ENCODE data around the gene CNGB1.

CNGB1 gene

GRCh38 chr16:57962046-57962445 lies 8.9 kb downstream of the CNGB1 start:
- no peaks in the 10 kb centered on the region for H3K36me3 ChIP-seq (ENCODE audit: control insufficient read depth, insufficient read depth, low read length)
- 87% methylated on average over 5 of the region's 5 CpGs for WGBS, 2 experiments
- H3K27me3 ChIP-seq (ENCODE audit: control insufficient read depth, insufficient read depth, low read length, poor library complexity, severe bottlenecking), result no peaks in the 10 kb centered on the region
- no peaks in the 10 kb centered on the region for H3K9me3 ChIP-seq (ENCODE audit: control insufficient read depth, low read length)
- H3K27ac ChIP-seq (ENCODE audit: insufficient read depth, low read depth, low read length, poor library complexity, severe bottlenecking), result no peak overlapping the region
- no peaks in the 10 kb centered on the region for H3K4me1 ChIP-seq (ENCODE audit: control insufficient read depth, insufficient read depth, low read length)
- H3K4me3 ChIP-seq (ENCODE audit: insufficient read depth, low read depth, low read length), result no peak overlapping the region

- 85 to 89% methylated on average over 2 of the region's 2 CpGs for whole genome bisulfite sequencing, 2 experiments
- H3K4me3 ChIP-seq (ENCODE audit: insufficient read depth, low read depth, low read length), result no peak overlapping the region
These were observed 9.4 kb downstream of the CNGB1 start for GRCh38 chr16:57961538-57961937.

DNA sequence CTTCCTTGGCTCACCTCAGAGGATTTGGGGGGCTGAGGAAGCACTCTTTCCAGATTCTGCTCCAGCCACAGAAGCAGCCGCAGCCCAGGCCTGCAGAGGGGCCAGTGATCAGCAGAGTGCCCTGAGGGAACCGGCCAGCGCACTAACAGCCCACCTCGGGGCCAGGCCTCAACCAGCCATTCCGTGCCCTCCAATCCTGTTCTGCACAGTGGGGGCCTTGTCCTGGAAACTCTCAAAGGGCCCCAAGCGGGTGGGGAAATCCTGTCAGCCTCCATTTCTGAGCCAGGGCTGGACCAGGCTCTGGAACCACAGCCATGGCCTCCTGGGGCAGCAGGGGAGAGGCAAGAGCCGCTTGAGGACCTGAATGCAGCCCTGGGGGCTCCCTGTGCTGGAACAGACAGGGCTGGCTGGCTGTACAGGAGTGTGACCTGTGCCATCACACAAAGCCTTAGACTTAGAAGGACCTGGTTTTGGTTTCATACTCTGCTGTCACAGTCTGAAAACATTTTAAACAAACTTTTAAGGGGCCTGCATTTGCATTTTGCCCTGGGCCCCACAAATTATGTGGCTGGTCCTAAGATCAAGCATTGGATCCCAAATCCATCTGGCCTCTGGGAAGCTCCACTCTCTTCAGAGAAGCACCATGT lies 10.0 kb downstream of the CNGB1 start:
- Histone ChIP-seq H3K9me3 (ENCODE audit: control insufficient read depth, low read length) (no peaks in the 10 kb centered on the region), H3K27me3 (ENCODE audit: control insufficient read depth, insufficient read depth, low read length, poor library complexity, severe bottlenecking) (no peaks in the 10 kb centered on the region), H3K27ac (ENCODE audit: insufficient read depth, low read depth, low read length, poor library complexity, severe bottlenecking) (no peak overlapping the region), H3K4me3 (ENCODE audit: insufficient read depth, low read depth, low read length) (no peak overlapping the region), H3K4me1 (ENCODE audit: control insufficient read depth, insufficient read depth, low read length) (no peaks in the 10 kb centered on the region), H3K36me3 (ENCODE audit: control insufficient read depth, insufficient read depth, low read length) (no peaks in the 10 kb centered on the region)
- 86 to 87% methylated on average over 7 of the region's 7 CpGs for WGBS, 2 experiments

More at GRCh38 chr16:57961538-57961937, 9.4 kb downstream of the CNGB1 start:
- Histone ChIP-seq H3K36me3 (ENCODE audit: control insufficient read depth, insufficient read depth, low read length) (no peaks in the 10 kb centered on the region), H3K4me1 (ENCODE audit: control insufficient read depth, insufficient read depth, low read length) (no peaks in the 10 kb centered on the region), H3K27ac (ENCODE audit: insufficient read depth, low read depth, low read length, poor library complexity, severe bottlenecking) (no peak overlapping the region), H3K27me3 (ENCODE audit: control insufficient read depth, insufficient read depth, low read length, poor library complexity, severe bottlenecking) (no peaks in the 10 kb centered on the region), H3K9me3 (ENCODE audit: control insufficient read depth, low read length) (no peaks in the 10 kb centered on the region)

GRCh38 chr16:57960310-57960709 lies 10.6 kb downstream of the CNGB1 start:
- H3K36me3 ChIP-seq (ENCODE audit: control insufficient read depth, insufficient read depth, low read length), result no peaks in the 10 kb centered on the region
- H3K4me1 ChIP-seq (ENCODE audit: control insufficient read depth, insufficient read depth, low read length), result no peaks in the 10 kb centered on the region
- H3K27ac ChIP-seq (ENCODE audit: insufficient read depth, low read depth, low read length, poor library complexity, severe bottlenecking), result no peak overlapping the region
- no peak overlapping the region for H3K4me3 ChIP-seq (ENCODE audit: insufficient read depth, low read depth, low read length)
- no peaks in the 10 kb centered on the region for H3K9me3 ChIP-seq (ENCODE audit: control insufficient read depth, low read length)
- no peaks in the 10 kb centered on the region for H3K27me3 ChIP-seq (ENCODE audit: control insufficient read depth, insufficient read depth, low read length, poor library complexity, severe bottlenecking)
- 82 to 85% methylated on average over 9 to 10 of the region's 10 CpGs for WGBS, 2 experiments

DNA sequence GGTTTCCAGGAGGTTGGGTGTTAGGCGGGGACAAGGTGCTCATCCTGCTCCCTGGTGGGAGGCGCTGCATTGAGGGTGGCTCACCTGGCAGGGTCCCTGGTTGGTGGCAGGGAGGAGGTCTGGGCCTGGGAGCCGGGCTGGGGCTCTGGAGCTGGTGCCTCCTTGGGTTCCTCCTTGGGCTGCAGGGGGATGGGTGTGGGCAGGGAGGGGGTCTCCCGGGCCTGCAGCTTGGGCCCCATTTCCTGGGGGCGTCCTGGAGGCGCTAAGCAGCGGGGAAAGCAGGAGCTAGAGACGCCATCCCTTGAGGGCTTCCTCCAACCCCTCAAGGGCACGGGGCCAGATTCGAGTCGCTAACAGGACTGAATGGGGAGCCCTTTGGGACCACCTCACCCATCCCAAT lies 11.1 kb downstream of the CNGB1 start:
- Histone ChIP-seq H3K4me1 (ENCODE audit: control insufficient read depth, insufficient read depth, low read length) (no peaks in the 10 kb centered on the region), H3K36me3 (ENCODE audit: control insufficient read depth, insufficient read depth, low read length) (no peaks in the 10 kb centered on the region), H3K9me3 (ENCODE audit: control insufficient read depth, low read length) (no peaks in the 10 kb centered on the region), H3K4me3 (ENCODE audit: insufficient read depth, low read depth, low read length) (no peak overlapping the region), H3K27ac (ENCODE audit: insufficient read depth, low read depth, low read length, poor library complexity, severe bottlenecking) (no peak overlapping the region), H3K27me3 (ENCODE audit: control insufficient read depth, insufficient read depth, low read length, poor library complexity, severe bottlenecking) (no peaks in the 10 kb centered on the region)
- 83 to 85% methylated on average over 11 of the region's 11 CpGs for WGBS, 2 experiments

DNA sequence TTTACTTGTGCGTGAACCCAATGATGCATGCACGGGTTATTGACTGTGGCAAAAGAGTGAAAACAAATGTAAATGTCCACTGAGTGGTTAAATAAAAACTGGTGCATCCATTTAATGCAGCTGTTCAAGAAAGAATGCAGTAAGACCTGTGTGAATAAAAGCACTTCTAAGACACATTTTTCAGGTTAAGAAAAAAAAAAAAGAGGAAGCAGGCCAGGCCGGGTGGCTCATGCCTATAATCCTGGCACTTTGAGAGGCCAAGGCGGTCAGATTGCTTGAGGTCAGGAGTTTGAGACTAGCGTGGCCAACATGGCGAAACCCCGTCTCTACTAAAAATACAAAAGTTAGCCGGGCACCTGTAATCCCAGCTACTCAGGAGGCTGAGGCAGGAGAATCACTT lies 11.8 kb downstream of the CNGB1 start:
- no peaks in the 10 kb centered on the region for H3K4me1 ChIP-seq (ENCODE audit: control insufficient read depth, insufficient read depth, low read length)
- no peaks in the 10 kb centered on the region for H3K27me3 ChIP-seq (ENCODE audit: control insufficient read depth, insufficient read depth, low read length, poor library complexity, severe bottlenecking)
- no peaks in the 10 kb centered on the region for H3K9me3 ChIP-seq (ENCODE audit: control insufficient read depth, low read length)
- no peak overlapping the region for H3K27ac ChIP-seq (ENCODE audit: insufficient read depth, low read depth, low read length, poor library complexity, severe bottlenecking)
- no peaks in the 10 kb centered on the region for H3K36me3 ChIP-seq (ENCODE audit: control insufficient read depth, insufficient read depth, low read length)
- no peak overlapping the region for H3K4me3 ChIP-seq (ENCODE audit: insufficient read depth, low read depth, low read length)
- 92 to 94% methylated on average over 8 of the region's 8 CpGs for WGBS, 2 experiments

DNA sequence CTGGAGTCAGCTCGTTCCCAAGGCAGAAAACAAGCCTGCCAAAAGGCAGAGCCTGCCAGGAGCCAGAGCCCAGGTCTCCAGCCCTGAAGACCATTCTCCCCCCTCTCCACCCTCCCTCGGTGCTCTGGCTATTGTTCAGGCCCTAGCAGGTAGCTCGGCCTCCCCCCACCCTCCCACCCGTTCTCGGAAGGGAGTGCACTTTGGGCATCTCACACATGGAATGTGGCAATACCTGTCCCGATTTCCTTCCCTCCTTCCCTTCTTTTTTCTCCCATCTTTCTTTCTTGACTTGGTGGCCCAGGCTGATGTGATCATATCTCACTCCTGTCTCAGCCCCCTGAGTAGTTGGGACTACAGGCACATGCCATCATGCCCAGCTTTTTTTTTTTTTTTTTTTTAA lies 12.4 kb downstream of the CNGB1 start:
- WGBS, 2 experiments, result 75 to 77% methylated on average over 5 to 6 of the region's 6 CpGs
- Histone ChIP-seq H3K27me3 (ENCODE audit: control insufficient read depth, insufficient read depth, low read length, poor library complexity, severe bottlenecking) (no peaks in the 10 kb centered on the region), H3K27ac (ENCODE audit: insufficient read depth, low read depth, low read length, poor library complexity, severe bottlenecking) (no peak overlapping the region), H3K4me3 (ENCODE audit: insufficient read depth, low read depth, low read length) (no peak overlapping the region), H3K36me3 (ENCODE audit: control insufficient read depth, insufficient read depth, low read length) (no peaks in the 10 kb centered on the region), H3K4me1 (ENCODE audit: control insufficient read depth, insufficient read depth, low read length) (no peaks in the 10 kb centered on the region), H3K9me3 (ENCODE audit: control insufficient read depth, low read length) (no peaks in the 10 kb centered on the region)

DNA sequence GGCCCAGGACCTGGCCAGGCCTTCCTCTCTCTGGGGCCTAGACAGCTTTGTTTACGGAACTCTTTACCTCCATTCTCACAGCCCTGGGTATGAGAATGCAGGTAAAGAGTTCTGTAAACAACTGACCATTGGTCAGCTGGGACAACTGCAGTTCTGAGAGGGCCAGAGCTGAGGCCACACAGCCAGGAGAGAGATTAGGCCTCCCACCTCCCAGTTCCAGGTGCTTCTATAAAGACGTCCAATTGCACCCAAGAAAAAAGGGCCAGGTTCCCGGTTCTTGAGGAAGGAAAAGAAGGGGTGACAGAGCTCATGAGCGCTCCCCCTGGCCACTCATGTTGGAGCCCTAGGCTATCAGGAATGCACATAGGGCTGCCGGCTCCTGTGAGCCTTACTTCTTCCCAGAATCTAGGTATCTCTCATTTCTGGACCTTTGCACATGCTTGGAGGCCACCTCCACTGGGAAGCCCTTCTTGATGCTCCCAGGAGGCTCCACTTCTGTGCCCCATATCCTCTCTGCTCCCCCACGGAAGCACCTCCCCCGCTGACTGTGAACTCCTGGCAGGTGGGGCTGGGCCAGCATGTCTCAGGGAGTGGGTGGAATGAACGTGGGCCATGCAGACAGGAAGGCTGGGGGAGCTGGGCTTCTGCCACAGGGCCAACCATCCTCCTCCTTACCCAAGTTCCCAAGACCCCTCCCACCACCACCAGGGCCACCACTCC lies 13.1 kb downstream of the CNGB1 start:
- Histone ChIP-seq H3K36me3 (ENCODE audit: control insufficient read depth, insufficient read depth, low read length) (no peaks in the 10 kb centered on the region), H3K4me3 (ENCODE audit: insufficient read depth, low read depth, low read length) (no peak overlapping the region), H3K9me3 (ENCODE audit: control insufficient read depth, low read length) (no peaks in the 10 kb centered on the region), H3K27me3 (ENCODE audit: control insufficient read depth, insufficient read depth, low read length, poor library complexity, severe bottlenecking) (no peaks in the 10 kb centered on the region), H3K4me1 (ENCODE audit: control insufficient read depth, insufficient read depth, low read length) (no peaks in the 10 kb centered on the region), H3K27ac (ENCODE audit: insufficient read depth, low read depth, low read length, poor library complexity, severe bottlenecking) (no peak overlapping the region)
- WGBS, 2 experiments, result 84 to 85% methylated on average over 8 of the region's 8 CpGs

DNA sequence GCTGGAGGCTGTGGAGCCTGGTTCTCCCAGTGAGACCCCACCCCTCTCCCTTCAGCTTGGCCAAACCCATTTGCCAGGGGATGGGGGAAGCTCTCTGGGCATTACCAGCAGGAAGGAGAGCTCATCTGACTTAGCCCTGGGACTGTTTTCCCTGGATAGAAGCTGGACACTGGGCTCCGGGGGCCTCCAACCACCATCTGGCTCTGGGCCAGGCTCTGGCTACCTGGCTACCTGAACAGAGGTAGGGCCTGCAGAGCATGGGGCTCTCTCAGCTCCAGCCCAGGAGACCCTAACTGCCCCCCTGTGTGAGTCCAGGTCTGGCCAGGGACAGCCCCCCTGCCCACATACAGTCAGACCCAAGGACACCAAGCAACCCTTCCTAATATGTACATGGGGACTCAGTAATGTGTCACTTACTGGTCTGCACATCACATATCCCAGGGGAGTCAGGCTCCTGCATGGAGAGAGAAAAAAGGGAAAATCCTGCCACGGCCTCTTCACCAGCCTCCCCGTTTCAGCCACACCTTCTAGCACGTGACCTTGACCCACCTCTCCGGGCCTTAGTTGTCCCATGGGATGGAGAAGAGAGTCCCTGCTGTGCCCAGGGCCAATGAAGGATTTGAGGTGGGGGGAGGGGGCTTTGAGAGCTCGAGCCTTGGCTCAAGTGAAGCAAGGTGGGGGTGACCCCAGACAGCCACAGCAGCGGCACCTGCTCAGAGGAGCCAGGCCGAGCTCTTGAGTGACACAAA lies 13.8 kb downstream of the CNGB1 start:
- Histone ChIP-seq H3K27me3 (ENCODE audit: control insufficient read depth, insufficient read depth, low read length, poor library complexity, severe bottlenecking) (no peaks in the 10 kb centered on the region), H3K27ac (ENCODE audit: insufficient read depth, low read depth, low read length, poor library complexity, severe bottlenecking) (no peak overlapping the region), H3K4me3 (ENCODE audit: insufficient read depth, low read depth, low read length) (no peak overlapping the region), H3K36me3 (ENCODE audit: control insufficient read depth, insufficient read depth, low read length) (no peaks in the 10 kb centered on the region), H3K9me3 (ENCODE audit: control insufficient read depth, low read length) (no peaks in the 10 kb centered on the region), H3K4me1 (ENCODE audit: control insufficient read depth, insufficient read depth, low read length) (no peaks in the 10 kb centered on the region)
- 74 to 75% methylated on average over 8 of the region's 8 CpGs for WGBS, 2 experiments

GRCh38 chr16:57956270-57956808 lies 14.6 kb downstream of the CNGB1 start:
- no peak overlapping the region for H3K27ac ChIP-seq (ENCODE audit: insufficient read depth, low read depth, low read length, poor library complexity, severe bottlenecking)
- no peak overlapping the region for H3K4me3 ChIP-seq (ENCODE audit: insufficient read depth, low read depth, low read length)
- no peaks in the 10 kb centered on the region for H3K36me3 ChIP-seq (ENCODE audit: control insufficient read depth, insufficient read depth, low read length)
- 90 to 95% methylated on average over 8 of the region's 8 CpGs for WGBS, 2 experiments
- no peaks in the 10 kb centered on the region for H3K9me3 ChIP-seq (ENCODE audit: control insufficient read depth, low read length)
- no peaks in the 10 kb centered on the region for H3K4me1 ChIP-seq (ENCODE audit: control insufficient read depth, insufficient read depth, low read length)
- no peaks in the 10 kb centered on the region for H3K27me3 ChIP-seq (ENCODE audit: control insufficient read depth, insufficient read depth, low read length, poor library complexity, severe bottlenecking)

Measured in ectodermal cell (in vitro differentiated cells).